Measurements from ENCODE around the gene NDRG2.

DNA sequence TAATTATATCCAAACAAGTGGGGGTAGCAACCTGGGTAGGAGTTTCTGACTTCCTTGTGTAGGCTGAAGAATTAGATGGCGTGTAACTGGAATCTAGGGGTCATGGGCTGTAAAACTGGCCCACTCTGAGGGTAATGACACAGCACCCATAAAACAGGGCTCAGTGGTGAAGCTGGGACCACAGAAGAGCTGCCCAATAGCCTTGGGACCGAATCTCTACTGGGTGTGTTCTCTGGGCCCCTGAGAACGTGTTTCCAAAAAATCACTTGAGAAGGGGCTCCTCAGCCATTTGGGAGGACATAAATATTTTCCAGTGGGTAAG, 36.4 kb upstream of the NDRG2 start:
- TF ChIP-seq, protein P1, sequence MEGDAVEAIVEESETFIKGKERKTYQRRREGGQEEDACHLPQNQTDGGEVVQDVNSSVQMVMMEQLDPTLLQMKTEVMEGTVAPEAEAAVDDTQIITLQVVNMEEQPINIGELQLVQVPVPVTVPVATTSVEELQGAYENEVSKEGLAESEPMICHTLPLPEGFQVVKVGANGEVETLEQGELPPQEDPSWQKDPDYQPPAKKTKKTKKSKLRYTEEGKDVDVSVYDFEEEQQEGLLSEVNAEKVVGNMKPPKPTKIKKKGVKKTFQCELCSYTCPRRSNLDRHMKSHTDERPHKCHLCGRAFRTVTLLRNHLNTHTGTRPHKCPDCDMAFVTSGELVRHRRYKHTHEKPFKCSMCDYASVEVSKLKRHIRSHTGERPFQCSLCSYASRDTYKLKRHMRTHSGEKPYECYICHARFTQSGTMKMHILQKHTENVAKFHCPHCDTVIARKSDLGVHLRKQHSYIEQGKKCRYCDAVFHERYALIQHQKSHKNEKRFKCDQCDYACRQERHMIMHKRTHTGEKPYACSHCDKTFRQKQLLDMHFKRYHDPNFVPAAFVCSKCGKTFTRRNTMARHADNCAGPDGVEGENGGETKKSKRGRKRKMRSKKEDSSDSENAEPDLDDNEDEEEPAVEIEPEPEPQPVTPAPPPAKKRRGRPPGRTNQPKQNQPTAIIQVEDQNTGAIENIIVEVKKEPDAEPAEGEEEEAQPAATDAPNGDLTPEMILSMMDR (IDR thresholded peaks at IDR 0.05; ENCODE audit: insufficient read depth, low read depth, low read length): no peak
- TF ChIP-seq EZH2 (IDR thresholded peaks at IDR 0.05; ENCODE audit: insufficient read depth, low read length): no peak
